GOT3 (cell line): ENCODE measurements around the gene LRRC14B.
"Not testable (repeated sequence)": the region's sequence is repeated elsewhere in the genome, so short reads cannot be mapped to it uniquely, and the experiment has no call there.

ENCODE experiments used
- DNase-seq: peaks from one replicate; lab custom pipeline; 2025; ENCODE audit warnings: mixed read lengths; lab: John Stamatoyannopoulos, UW

The LRRC14B gene

DNA sequence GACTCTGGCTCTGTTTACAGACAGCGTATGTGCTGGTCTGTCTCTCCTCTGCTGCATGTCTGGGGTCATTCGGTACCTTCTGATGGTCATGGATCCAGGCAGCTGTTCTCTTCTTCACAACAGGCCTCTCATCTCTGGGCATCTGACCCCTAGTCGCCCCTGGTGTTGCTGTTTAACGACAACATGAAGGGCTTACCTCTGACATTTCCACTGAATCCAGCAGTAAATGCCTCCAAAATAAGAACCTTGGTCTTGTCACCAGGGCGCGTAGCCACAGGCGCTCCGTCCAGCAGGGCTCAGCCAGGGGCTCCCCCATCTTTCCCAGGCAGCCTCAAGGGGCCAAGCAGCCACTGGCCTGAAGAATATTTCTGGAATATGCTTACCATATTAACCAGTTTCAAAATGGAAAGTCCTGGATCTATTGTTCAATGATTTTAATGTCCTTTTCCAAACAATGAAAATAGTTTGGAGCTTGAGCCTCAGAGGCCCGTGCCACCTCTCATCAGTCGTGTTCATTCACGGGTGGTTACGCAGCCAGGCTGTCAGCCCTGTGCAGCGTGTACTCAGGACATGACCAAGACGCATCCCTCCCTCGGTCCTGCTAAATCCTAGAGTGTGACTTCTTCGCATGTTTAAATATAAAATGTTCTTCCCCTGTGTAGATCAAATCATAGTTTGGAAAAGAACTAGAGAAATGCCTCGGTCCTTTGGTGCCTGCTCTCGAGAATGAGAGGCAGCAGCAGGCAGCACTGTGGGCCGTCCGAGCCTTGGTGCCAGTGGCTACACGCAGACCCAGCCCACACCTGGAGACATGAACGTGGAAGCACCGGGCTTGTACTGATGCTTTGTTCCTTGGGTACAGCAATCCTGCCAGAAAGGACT is 30.1 kb upstream of the LRRC14B start:
- no peak for DNase-seq

DNA sequence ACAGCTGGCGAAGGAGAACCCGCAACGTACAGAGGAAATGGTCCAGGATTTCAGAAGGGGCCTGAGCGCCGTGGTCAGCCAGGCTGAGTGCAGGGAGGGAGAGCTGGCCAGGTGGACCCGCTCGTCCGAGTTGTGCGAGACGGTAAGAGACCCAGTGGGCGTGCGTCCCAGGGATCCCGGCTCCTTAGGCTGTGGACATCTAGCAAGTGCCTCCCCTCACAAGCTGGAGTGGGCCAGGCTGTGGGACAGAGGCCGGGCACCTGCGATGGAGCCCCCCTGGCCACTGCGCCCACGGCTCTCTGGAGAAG is 29.5 kb upstream of the LRRC14B start:
- no peak for DNase-seq

DNA sequence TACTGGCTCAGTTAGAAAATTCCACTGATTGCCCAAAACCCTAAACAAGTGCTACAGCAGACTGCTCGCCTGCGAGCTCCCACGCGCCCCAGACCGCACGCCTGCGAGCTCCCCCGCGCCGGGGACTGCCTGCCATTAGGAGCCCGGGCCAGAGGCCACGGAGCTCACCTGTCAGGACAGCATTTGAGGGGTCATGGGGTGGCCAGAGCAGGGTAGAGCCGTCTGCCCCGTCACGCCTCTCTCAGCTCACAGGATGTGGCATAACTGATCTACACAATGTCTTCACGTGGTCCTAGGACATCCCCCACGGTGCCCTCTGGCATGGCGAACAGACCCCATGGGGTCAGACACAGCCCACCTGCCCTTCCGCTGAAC is 29.1 kb upstream of the LRRC14B start:
- DNase-seq = no peak

DNA sequence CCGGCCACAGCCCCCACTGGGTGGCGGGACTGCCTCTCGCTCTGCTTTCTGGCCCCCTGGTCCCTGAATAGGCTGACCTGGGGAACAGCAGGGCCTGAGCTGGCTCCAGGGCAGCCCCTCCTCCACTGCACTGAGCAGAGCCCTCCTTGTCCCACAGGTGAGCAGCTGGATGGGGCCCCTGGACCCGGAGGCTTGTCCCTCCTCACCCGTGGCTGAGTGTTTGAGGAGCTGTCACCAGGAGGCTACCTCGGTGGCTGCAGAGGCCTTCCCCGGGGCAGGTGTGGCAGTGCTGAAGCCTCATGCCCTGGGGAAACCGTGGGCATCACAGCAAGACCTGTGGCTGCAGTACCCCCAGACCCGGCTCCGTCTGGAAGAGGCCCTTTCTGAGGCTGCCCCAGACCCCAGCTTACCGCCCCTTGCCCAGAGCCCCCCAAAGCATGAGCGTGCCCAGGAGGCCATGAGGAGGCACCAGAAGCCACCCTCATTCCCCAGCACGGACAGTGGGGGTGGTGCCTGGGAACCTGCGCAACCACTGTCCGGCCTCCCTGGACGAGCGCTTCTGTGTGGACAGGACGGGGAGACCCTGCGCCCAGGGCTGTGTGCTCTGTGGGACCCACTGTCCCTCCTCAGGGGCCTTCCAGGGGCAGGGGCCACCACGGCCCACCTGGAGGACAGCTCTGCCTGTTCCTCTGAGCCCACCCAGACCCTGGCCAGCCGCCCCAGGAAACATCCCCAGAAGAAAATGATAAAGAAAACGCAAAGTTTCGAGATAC is 28.5 kb upstream of the LRRC14B start:
- no peak for DNase-seq

DNA sequence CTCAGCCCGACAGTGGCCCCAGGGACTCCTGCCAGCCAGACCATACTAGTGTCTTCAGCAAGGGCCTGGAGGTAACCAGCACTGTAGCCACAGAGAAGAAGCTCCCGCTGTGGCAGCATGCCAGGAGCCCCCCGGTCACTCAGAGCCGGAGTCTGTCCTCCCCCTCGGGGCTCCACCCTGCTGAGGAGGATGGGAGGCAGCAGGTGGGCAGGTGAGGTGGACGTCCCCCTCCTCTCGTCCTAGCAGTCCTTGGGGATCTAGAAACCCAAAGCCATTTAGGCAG is 28.0 kb upstream of the LRRC14B start:
- no peak for DNase-seq

DNA sequence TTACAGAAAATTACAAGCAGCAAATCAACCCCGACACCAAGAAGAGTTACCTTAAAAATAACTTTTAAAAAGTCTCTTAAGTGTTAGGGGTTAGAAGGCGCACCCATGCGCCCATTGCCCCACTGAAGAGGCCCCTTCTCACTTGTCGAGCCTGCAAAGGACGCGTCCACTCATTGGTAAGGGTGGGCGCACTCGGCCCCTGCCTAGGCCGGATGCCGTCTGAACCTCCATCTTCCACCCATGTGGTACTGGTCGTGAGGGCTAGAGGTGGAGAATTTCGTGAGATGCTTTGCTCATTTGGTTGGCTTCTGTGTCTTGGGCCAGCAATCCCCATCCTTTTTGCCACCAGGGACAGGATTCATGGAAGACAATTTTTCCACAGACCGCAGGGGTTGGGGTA is 27.5 kb upstream of the LRRC14B start:
- no peak for DNase-seq

DNA sequence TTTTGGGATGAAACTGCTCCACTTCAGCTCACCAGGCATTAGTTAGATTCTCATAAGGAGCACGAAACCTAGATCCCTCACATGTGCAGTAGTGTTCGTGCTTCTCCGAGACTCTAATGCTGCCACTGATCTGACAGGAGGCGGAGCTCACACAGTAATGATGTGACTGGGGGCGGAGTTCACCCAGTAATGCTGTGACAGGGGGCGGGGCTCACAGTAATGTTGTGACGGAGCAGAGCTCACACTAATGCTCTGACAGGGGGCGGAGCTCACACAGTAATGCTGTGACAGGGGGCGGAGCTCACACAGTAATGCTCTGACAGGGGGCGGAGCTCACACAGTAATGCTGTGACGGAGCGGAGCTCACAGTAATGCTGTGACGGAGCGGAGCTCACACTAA is 27.1 kb upstream of the LRRC14B start:
- no peak for DNase-seq

DNA sequence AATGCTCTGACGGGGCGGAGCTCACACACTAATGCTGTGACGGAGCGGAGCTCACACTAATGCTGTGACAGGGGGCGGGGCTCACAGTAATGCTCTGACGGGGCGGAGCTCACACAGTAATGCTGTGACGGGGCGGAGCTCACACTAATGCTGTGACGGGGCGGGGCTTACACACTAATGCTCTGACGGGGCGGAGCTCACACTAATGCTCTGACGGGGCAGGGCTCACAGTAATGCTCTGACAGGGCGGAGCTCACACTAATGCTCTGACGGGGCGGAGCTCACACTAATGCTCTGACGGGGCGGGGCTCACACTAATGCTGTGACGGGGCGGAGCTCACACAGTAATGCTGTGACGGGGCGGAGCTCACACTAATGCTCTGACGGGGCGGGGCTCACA is 26.5 kb upstream of the LRRC14B start:
- not testable (repeated sequence) for DNase-seq

DNA sequence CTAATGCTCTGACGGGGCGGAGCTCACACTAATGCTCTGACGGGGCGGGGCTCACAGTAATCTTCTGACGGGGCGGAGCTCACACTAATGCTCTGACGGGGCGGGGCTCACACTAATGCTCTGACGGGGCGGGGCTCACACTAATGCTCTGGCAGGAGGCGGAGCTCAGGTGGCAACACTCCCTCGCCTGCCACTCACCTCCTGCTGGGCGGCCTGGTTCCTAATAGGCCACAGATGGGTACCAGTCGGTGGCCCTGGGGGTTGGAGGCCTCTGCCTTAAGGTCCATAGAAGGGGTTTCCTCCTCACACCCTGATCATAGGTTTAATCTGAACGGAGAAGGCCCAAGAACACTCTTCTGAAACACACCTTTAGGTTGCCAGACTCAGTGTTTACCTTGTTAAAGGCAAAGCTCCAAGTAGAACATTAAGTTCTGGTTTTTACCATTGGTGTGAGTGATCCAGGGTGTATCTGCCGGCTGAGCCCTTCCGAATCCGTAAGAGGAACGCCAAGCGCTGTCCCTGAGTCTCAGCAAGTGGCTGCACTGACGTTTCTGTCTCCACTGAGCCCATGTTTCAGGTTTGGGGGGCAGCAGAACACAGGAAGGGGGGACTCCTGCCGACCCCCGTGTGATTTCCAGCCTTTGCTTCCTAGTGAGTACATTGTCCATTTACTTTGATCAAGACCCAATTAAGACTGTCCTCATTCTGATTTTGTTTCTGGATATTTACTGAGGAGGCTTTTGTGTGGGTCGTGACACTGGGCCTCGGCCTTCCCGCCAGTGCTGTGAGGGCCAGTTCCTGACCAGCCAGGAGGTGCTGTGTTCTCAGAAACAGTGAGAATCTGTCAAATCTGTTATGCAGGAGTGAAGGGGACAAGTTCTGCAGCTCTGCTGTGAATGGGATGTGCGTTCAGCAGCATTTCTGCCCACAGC is 24.6 kb upstream of the LRRC14B start:
- DNase-seq = no peak

DNA sequence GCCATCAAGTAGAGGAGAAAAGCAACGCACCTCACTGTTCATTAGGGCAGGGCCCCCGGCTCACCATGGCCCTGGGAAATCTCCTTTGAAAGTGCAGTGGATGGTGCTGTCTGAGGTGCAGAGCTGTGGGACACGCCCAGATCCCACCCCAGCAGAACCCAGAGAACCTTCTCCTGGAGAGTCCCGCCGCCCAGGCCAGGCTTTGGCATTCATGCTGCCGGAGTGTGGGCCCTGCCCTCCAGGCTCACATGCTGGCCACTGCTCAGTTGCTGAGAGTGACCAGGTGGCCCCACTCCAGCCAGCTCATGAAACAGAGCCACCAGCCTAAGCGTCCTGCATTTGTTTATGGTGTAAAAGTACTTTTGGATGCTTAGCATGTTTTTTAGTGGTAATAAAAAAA is 23.8 kb upstream of the LRRC14B start:
- DNase-seq = no peak

DNA sequence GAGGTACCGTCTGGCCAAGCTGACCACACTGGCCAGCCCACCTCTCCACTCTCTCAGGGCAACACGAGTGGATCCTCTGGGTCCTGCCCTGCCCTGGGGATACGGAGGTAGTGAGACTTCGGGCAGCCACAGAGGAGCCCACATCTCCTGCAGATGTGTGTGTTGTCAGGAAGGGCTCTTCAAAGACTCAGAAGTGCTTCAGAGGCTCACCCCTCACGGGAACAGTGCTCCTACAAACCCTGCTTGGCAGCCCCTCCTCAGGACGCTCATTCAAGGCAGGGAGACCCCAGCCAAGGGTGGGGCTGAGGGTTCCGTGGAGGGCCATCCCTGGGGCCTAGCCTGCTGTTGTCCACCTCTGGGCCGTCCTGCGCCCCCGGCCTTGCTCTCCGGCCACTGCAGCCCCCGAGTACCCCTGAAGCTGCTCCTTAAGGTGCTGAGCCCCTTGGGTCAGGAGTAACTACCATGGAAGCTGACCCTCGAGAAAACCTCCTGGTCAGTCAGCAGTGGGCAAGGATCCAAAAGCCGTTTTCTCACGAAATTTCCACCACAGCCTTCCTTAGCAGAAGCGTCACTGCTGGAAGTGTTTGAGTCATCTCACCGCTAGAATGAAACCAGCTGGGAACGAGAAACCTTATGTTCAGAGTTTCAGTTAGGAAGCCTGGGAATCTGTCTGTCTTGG is 23.2 kb upstream of the LRRC14B start:
- peak; percentile 38 for DNase-seq

DNA sequence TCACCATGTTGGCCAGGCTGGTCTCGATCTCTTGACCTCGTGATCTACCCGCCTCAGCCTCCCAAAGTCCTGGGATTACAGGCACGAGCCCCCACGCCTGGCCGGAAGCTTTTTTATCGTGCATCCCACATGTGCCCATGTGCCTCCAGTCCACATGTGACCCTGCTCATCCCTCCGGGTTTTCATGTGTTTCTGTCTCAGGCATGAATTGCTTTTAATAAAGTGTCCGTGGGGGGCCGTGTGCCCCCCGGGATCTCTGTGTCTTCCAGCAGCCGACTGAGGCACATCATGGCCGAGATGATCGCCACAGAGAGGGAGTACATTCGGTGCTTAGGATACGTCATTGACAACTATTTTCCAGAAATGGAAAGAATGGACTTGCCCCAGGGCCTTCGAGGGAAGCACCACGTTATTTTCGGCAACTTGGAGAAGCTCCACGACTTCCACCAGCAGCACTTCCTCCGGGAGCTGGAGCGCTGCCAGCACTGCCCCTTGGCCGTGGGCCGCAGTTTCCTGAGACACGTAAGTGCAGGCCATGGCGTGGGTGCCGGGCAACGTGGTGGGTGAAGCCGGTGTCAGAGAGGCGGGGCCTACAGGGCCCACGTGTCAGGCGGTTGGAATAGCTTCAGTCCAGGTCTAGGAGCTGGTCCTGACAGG is 22.1 kb upstream of the LRRC14B start:
- DNase-seq = no peak

DNA sequence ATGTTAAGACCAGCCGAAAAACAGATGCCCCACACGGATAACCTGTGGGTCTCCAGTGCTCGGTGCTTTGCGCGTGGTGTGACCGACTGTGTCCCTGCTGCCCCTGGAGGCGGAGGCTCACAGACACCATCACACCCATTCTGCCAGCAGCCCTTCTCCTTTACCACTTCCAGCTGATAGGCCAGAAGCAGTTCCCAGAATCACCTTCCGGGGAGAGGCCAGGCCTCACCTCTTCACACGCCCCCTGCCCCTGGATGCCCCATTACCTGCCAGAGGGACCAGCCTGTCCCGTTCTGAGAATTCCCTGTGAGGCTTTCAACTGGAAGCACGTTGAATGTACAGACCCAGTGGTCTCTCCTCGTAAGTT is 21.6 kb upstream of the LRRC14B start:
- DNase-seq = no peak

DNA sequence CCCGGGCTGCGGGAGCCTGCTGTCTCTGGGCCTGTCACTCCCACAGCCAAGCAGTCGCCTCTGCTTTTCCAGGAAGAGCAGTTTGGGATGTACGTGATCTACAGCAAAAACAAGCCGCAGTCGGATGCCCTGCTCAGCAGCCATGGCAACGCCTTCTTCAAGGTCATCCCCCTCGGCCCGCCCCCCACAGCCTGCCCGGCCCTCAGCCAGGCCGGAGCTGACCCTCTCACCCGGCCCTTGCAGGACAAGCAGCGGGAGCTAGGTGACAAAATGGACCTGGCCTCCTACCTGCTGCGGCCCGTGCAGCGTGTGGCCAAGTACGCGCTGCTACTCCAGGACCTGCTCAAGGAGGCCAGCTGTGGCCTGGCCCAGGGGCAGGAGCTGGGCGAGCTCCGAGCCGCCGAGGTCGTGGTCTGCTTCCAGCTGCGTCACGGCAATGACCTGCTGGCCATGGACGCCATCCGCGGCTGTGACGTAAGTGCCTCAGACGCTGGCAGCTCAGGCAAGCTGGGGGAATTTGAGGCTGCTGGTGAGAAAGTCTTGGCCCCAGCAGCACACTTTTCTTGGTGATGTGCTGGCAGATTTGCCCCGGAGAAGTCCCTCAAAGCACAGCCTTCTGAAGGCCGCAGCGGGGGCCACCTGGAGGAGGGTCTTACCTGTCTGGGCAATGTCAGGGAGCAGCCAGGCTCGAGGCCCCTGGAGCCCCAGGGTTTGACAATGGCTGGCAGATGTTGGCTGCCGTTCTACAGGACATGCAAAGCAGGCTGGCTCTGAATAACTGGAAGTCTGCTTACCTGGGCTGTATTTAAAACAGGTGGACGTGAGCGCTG is 20.1 kb upstream of the LRRC14B start:
- DNase-seq = no peak

DNA sequence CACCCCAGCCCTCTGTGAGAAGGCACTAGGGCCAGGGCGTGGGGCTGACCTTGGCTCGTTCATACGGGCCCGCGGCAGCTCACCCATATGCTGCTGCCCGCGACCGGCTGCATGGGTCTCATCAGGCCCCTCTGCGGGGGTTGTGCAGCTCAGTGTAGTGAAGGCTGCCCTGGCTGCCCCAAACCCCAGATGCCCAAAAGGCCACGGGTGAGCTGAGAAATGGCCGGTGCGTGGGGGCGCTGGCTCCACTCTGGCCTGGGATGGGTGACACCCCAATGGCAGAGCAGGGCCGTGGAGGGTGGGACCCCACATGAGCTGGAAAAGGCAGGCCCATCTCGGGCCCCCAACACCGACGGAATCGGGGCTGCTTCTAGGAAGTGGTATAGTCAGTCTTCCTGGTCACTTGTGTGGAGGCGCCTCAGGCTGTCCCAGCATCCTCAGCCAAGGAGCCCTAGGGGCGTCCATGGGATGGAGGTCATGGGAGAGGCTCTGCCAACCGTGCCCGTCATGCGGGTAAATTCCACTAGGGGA is 19.4 kb upstream of the LRRC14B start:
- DNase-seq = no peak

DNA sequence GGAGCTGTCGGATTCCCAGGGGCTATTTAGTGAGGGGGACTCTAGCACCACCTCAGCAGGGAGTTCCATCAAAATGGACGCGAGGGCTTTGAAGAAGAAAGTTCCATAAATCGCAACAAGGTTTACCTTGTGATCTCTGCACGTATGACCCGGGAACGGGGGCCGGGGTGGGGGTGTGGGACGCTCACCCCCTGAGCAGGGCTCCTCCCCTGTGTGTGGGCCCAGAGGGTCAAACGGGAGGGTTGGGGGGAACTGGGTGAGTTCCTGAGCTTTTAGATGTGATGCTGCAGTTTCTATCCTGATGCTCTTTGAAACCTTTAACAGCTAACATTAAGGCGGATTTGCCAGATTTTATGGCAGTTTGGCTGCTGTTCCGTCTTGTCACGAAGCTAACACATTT is 18.9 kb upstream of the LRRC14B start:
- no peak for DNase-seq

DNA sequence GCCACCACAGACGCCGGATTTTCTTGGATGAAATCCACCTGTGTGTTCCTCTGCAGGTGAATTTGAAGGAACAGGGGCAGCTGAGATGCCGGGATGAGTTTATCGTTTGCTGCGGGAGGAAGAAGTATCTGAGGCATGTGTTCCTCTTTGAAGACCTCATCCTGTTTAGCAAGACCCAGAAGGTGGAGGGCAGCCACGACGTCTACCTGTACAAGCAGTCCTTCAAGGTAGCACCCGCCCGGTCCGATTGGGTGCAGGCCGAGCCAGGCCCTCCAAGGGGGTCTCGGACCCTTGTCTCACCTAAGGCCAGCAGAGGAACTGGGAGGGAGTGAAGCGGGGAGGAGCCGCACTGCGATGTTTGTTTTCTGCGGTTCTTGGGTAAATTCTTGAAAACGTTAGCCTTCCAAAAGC is 18.4 kb upstream of the LRRC14B start:
- DNase-seq = no peak

DNA sequence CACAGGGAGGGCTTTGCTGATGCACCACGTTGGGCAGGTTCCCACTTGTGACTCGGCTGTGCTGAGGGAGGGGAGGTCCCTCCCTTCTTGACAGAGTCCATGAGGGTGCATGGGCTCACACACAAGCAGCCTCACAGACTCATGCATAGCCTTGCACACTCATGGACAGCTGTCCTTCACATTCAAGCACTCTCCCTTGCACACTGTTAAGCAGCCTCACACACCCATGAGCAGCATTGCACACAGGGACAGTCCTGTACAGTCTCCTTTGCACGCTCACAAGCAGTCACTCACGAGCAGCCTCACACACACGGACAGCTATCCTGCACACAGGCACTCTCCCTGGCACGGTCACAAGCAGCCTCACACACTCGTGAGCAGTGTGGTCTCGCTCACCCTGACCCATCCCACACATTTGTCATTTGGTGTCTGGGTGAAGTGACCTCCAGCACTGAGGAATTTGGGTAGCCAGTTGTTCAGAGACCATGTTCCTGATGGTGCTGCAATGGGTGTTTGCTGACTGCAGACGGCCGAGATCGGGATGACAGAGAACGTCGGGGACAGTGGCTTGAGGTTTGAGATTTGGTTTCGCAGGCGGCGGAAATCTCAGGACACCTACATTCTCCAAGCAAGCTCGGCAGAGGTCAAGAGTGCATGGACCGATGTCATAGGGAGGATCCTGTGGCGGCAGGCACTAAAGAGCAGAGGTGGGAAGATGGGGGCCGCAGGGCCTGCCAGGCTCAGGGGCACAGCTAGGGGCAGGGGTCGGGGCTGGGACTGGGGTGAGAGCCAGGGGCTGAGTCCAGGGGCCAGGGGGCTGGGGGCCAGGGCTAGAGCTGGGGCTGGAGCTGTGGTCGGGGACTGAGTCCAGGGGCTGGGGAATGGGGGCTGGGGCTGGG is 17.7 kb upstream of the LRRC14B start:
- no peak for DNase-seq

DNA sequence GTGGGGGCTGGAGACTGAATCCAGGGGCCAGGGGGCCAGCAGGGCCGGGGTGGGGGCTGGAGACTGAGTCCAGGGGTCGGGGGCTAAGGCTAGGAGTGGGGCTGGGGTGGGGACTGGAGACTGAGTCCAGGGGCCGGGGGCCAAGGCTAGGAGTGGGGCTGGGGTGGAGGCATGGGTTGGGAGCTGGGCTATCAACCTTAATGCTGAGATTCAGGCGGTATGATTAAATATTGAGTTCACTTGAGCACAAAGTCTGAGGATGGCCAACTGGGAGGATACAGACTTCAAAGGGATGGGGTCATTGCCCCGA is 17.0 kb upstream of the LRRC14B start:
- DNase-seq = no peak
